Endothelial cell of umbilical vein (primary cell): ENCODE measurements around the gene TLNRD1.

Experiments used
- CTCF ChIP-seq, 2 donors: IDR thresholded peaks; 1 replicate in 1 of 2; 2 replicates in 1 of 2; pipeline ENCODE4 v1.5.1; 2011; ENCODE audit warnings: low read length in 2 of 2, mild to moderate bottlenecking in 2 of 2, moderate library complexity in 2 of 2, control low read depth in 1 of 2, inconsistent platforms in 1 of 2, low read depth in 1 of 2; ENCODE audit not compliant: insufficient read depth in 1 of 2; ENCODE audit errors: extremely low read depth in 1 of 2
- EZH2 ChIP-seq: IDR thresholded peaks from 2 replicates; pipeline ENCODE4 v1.6.1; 2012; ENCODE audit warnings: borderline replicate concordance, low read depth, mild to moderate bottlenecking, moderate library complexity, low read length, inconsistent platforms; ENCODE audit not compliant: severe bottlenecking
- JUN ChIP-seq: IDR thresholded peaks from 2 replicates; pipeline ENCODE4 v1.6.1; 2011; ENCODE audit warnings: borderline replicate concordance, low read depth; ENCODE audit not compliant: insufficient read length, insufficient read depth
- MAX ChIP-seq: IDR thresholded peaks from 2 replicates; pipeline ENCODE4 v1.6.1; 2011; ENCODE audit not compliant: insufficient read depth, insufficient read length
- MYC ChIP-seq: IDR thresholded peaks from one replicate; pipeline ENCODE4 v1.6.1; 2011; ENCODE audit warnings: mild to moderate bottlenecking, low read depth, low read length
- POLR2A ChIP-seq: IDR thresholded peaks from 2 replicates; pipeline ENCODE4 v1.6.1; 2012; ENCODE audit warnings: low read depth, mild to moderate bottlenecking, control low read depth, low read length
- POLR2AphosphoS5 ChIP-seq: IDR thresholded peaks from 2 replicates; pipeline ENCODE4 v1.6.1; 2012; ENCODE audit warnings: low read depth, mild to moderate bottlenecking, control low read depth, low read length, moderate library complexity; ENCODE audit not compliant: insufficient read depth

GRCh38 chr15:80984856-80985255 is 15.9 kb upstream of the TLNRD1 start:
- TF ChIP-seq CTCF (IDR thresholded peaks at IDR 0.05; ENCODE audit: extremely low read depth in 1 of 2, insufficient read depth in 1 of 2, low read depth in 1 of 2, low read length in 2 of 2) (no peak), POLR2A (no peak), EZH2 (no peak), POLR2AphosphoS5 (no peak), JUN (no peak), MYC (no peak), MAX (no peak)
